ENCODE measurements around the gene HAUS3.

Gene HAUS3

GRCh38 chr4:2262145-2262943 is 20.4 kb upstream of the HAUS3 start:
- no peak for TF ChIP-seq CTCF (IDR thresholded peaks at IDR 0.05)
- Histone ChIP-seq H3K4me3 (peak overlapping the region; percentile 92), H3K27ac (peak overlapping the region; percentile 94 to 98)
- peak; percentile 100 for DNase-seq (ENCODE audit: low spot score)

- DNase-seq (ENCODE audit: low spot score): no peak
- Histone ChIP-seq H3K4me3 (peak within 1 kb of the TSS; percentile 92), H3K27ac (peak within 1 kb of the TSS; percentile 94 to 98)
- TF ChIP-seq CTCF (IDR thresholded peaks at IDR 0.05): no peak
Observed at GRCh38 chr4:2261853-2262144, 19.9 kb upstream of the HAUS3 start, which contains the start of gene MXD4. TSS of gene MXD4 (minus strand) at chr4:2262109. CDS start at chr4:2261980, 129 bp downstream.

GRCh38 chr4:2261110-2261852 is 19.4 kb upstream of the HAUS3 start:
- peak; percentile 77 for DNase-seq (ENCODE audit: low spot score)
- Histone ChIP-seq H3K27ac (peak overlapping the region; percentile 89 to 98), H3K4me3 (peak overlapping the region; percentile 92)
- TF ChIP-seq CTCF (IDR thresholded peaks at IDR 0.05): no peak

GRCh38 chr4:2260344-2261109 is 18.6 kb upstream of the HAUS3 start:
- TF ChIP-seq CTCF (IDR thresholded peaks at IDR 0.05): no peak
- DNase-seq (ENCODE audit: low spot score): peak; percentile 75
- Histone ChIP-seq H3K4me3 (peak overlapping the region; percentile 92), H3K27ac (peak overlapping the region; percentile 86 to 98)

- no peak for TF ChIP-seq CTCF (IDR thresholded peaks at IDR 0.05)
- no peak for DNase-seq (ENCODE audit: low spot score)
- H3K4me3 ChIP-seq: peak overlapping the region; percentile 92
- H3K27ac ChIP-seq: peak overlapping the region; percentile 86 to 98
Observed at GRCh38 chr4:2259541-2260343, 17.8 kb upstream of the HAUS3 start.

- DNase-seq (ENCODE audit: low spot score): peak; percentile 74
- Histone ChIP-seq H3K4me3 (peak overlapping the region; percentile 92), H3K27ac (peak overlapping the region; percentile 86 to 98)
- no peak for TF ChIP-seq CTCF (IDR thresholded peaks at IDR 0.05)
Observed at GRCh38 chr4:2259036-2259540, 17.2 kb upstream of the HAUS3 start.
